Neural cell (in vitro differentiated cells): ENCODE measurements around the gene EXOC4. TPM values are rescaled to one million over a fixed set of nuclear protein-coding genes. Genes with fewer than 3 reads are reported as not detected.

ENCODE experiments used
- H2AFZ ChIP-seq: fragments of 200-600, 300-800 bp; sonication (generic), shearing (Covaris generic); 2 replicates; pipeline ENCODE4 v1.6.0; 2014; ENCODE audit warnings: low read depth, mild to moderate bottlenecking, antibody characterized with exemption, low read length, moderate library complexity
- H3F3A ChIP-seq: fragments of 200-600 bp; shearing (Covaris generic); 2 replicates; pipeline ENCODE4 v1.6.1; 2016; ENCODE audit warnings: mild to moderate bottlenecking, moderate library complexity, mixed read lengths, antibody characterized with exemption, low read length; ENCODE audit not compliant: insufficient read depth, poor library complexity, severe bottlenecking
- H3K27ac ChIP-seq: fragments of 200-600, 300-800 bp; sonication (generic), shearing (Covaris generic); 2 replicates; pipeline ENCODE4 v1.5.1; 2014; ENCODE audit warnings: mild to moderate bottlenecking, low read length, moderate library complexity
- H3K27me3 ChIP-seq: fragments of 300-800, 200-600 bp; sonication (generic), shearing (Covaris generic); 2 replicates; pipeline ENCODE4 v1.6.0; 2014; ENCODE audit warnings: mild to moderate bottlenecking, low read depth, low read length, moderate library complexity; ENCODE audit not compliant: insufficient read depth
- H3K36me3 ChIP-seq: fragments of 300-800, 200-600 bp; sonication (generic), shearing (Covaris generic); 2 replicates; pipeline ENCODE4 v1.5.1; 2014; ENCODE audit warnings: mild to moderate bottlenecking, antibody characterized with exemption, low read length, moderate library complexity; ENCODE audit not compliant: insufficient read depth
- H3K4me2 ChIP-seq: fragments of 300-800, 200-600 bp; sonication (generic), shearing (Covaris generic); 2 replicates; pipeline ENCODE4 v1.6.0; 2014; ENCODE audit warnings: mild to moderate bottlenecking, low read length
- H3K4me3 ChIP-seq: fragments of 300-800, 200-600 bp; sonication (generic), shearing (Covaris generic); 2 replicates; pipeline ENCODE4 v1.5.1; 2014; ENCODE audit warnings: mild to moderate bottlenecking, low read length, moderate library complexity
- H3K79me2 ChIP-seq: fragments of 200-600 bp; shearing (Covaris generic); replicated peaks from 2 replicates; pipeline ENCODE4 v1.6.0; 2014; ENCODE audit warnings: mild to moderate bottlenecking, low read length, moderate library complexity; ENCODE audit not compliant: insufficient read depth
- H3K9ac ChIP-seq: fragments of 300-800, 200-600 bp; sonication (generic), shearing (Covaris generic); 2 replicates; pipeline ENCODE4 v1.6.1; 2016; ENCODE audit warnings: mild to moderate bottlenecking, low read length, mixed read lengths
- H3K9me2 ChIP-seq: fragments of 200-600 bp; shearing (Covaris generic); 2 replicates; pipeline ENCODE4 v1.6.1; 2016; ENCODE audit warnings: mild to moderate bottlenecking, low read length, mixed read lengths; ENCODE audit not compliant: insufficient read depth
- H3K9me3 ChIP-seq: fragments of 200-600, 300-800 bp; sonication (generic), shearing (Covaris generic); 2 replicates; pipeline ENCODE4 v1.6.1; 2016; ENCODE audit warnings: mild to moderate bottlenecking, mixed run types, low read length, moderate library complexity, mixed read lengths
- H4K20me1 ChIP-seq: fragments of 200-600 bp; shearing (Covaris generic); 2 replicates; pipeline ENCODE4 v1.6.1; 2016; ENCODE audit warnings: mild to moderate bottlenecking, mixed run types; ENCODE audit not compliant: insufficient read depth
- CTCF ChIP-seq: fragments of 450-650 bp; IDR thresholded peaks from 2 replicates; pipeline ENCODE4 v1.5.1; 2014; ENCODE audit warnings: antibody characterized with exemption, mild to moderate bottlenecking, moderate library complexity; ENCODE audit not compliant: poor library complexity, severe bottlenecking
- EP300 ChIP-seq: fragments of 450-650 bp; conservative IDR thresholded peaks from 2 replicates; pipeline ENCODE4 v1.6.1; 2014; ENCODE audit warnings: antibody characterized with exemption, mild to moderate bottlenecking, moderate library complexity; ENCODE audit not compliant: poor library complexity, severe bottlenecking
- EZH2 ChIP-seq: fragments of 200-600, 300-800 bp; shearing (Covaris generic), sonication (generic); IDR thresholded peaks from 2 replicates; pipeline ENCODE4 v1.6.1; 2014; ENCODE audit warnings: antibody characterized with exemption, low read length, borderline replicate concordance, mild to moderate bottlenecking; ENCODE audit not compliant: insufficient read depth, poor library complexity, severe bottlenecking
- MXI1 ChIP-seq: fragments of 450-650 bp; conservative IDR thresholded peaks from 2 replicates; pipeline ENCODE4 v1.6.1; 2014; ENCODE audit warnings: antibody characterized with exemption, mild to moderate bottlenecking; ENCODE audit not compliant: poor library complexity, severe bottlenecking
- POLR2AphosphoS5 ChIP-seq: IDR thresholded peaks from 2 replicates; pipeline ENCODE4 v1.6.1; 2012
- RAD21 ChIP-seq: fragments of 450-650 bp; conservative IDR thresholded peaks from 2 replicates; pipeline ENCODE4 v1.6.1; 2014; ENCODE audit warnings: antibody characterized with exemption, mild to moderate bottlenecking, moderate library complexity
- REST ChIP-seq: IDR thresholded peaks from 2 replicates; pipeline ENCODE4 v1.6.1; 2012; ENCODE audit warnings: borderline replicate concordance
- SMC3 ChIP-seq: fragments of 450-650 bp; conservative IDR thresholded peaks from 2 replicates; pipeline ENCODE4 v1.6.1; 2014; ENCODE audit warnings: antibody characterized with exemption, mild to moderate bottlenecking, moderate library complexity; ENCODE audit not compliant: poor library complexity
- TAF1 ChIP-seq: IDR thresholded peaks from 2 replicates; pipeline ENCODE4 v1.6.1; 2012; ENCODE audit warnings: low read depth
- polyA plus RNA-seq: library from polyadenylated mRNA; depleted of rRNA; stranded (reverse); fragments of >200 nt; gene quantifications from 2 replicates; pipeline ENCODE4 v1.2.3, GENCODE V29; 2014

The EXOC4 gene
- polyA plus RNA-seq, 1 donor from 2014 or later, result 36.5 TPM

- Histone ChIP-seq H3K79me2 (no peaks in the 10 kb centered on the region), H3F3A (no peaks in the 10 kb centered on the region), H4K20me1 (no peaks in the 10 kb centered on the region), H3K36me3 (peaks cover 5% of the 10 kb centered on the region), H2AFZ (no peak overlapping the region), H3K4me3 (no peak overlapping the region), H3K27ac (no peak overlapping the region), H3K9me2 (no peaks in the 10 kb centered on the region), H3K4me2 (no peak overlapping the region), H3K9ac (no peak overlapping the region), H3K9me3 (no peaks in the 10 kb centered on the region), H3K27me3 (no peaks in the 10 kb centered on the region)
- no peak for TF ChIP-seq REST
- TF ChIP-seq EZH2, result no peak
- TF ChIP-seq CTCF, result no peak
- TF ChIP-seq POLR2AphosphoS5, result no peak
- TF ChIP-seq RAD21, result no peak
- TF ChIP-seq MXI1, result no peak
These were observed 79.0 kb downstream of the EXOC4 start for GRCh38 chr7:133331861-133332260.

GRCh38 chr7:133339772-133340171, 86.9 kb downstream of the EXOC4 start:
- Histone ChIP-seq H3K27me3 (no peaks in the 10 kb centered on the region), H3K36me3 (peaks cover 5% of the 10 kb centered on the region), H3K4me2 (no peak overlapping the region), H3F3A (no peaks in the 10 kb centered on the region), H3K9me2 (no peaks in the 10 kb centered on the region), H3K9me3 (no peaks in the 10 kb centered on the region), H3K27ac (no peak overlapping the region), H4K20me1 (no peaks in the 10 kb centered on the region), H2AFZ (no peak overlapping the region), H3K79me2 (no peaks in the 10 kb centered on the region), H3K9ac (no peak overlapping the region), H3K4me3 (no peak overlapping the region)
- TF ChIP-seq RAD21 (no peak), MXI1 (no peak), REST (no peak), SMC3 (no peak), CTCF (no peak), TAF1 (no peak), POLR2AphosphoS5 (no peak), EP300 (no peak), EZH2 (no peak)
